Measurements from ENCODE around the gene TPBG.
"Not testable (repeated sequence)": the region's sequence is repeated elsewhere in the genome, so short reads cannot be mapped to it uniquely, and the experiment has no call there.

TPBG gene

GRCh38 chr6:82380566-82381185, 17.1 kb downstream of the TPBG start:
- no peak for DNase-seq (ENCODE audit: low read depth)
- H3K4me1 ChIP-seq (ENCODE audit: control insufficient read depth, insufficient read depth, low read length): peaks cover 3% of the 10 kb centered on the region
- no peak overlapping the region for H3K4me3 ChIP-seq (ENCODE audit: low read length)
- no peaks in the 10 kb centered on the region for H3K9me3 ChIP-seq (ENCODE audit: control insufficient read depth, low read length)
- H3K36me3 ChIP-seq (ENCODE audit: control insufficient read depth, insufficient read depth, low read length, severe bottlenecking): no peaks in the 10 kb centered on the region
- no peaks in the 10 kb centered on the region for H3K27me3 ChIP-seq (replicated peaks; ENCODE audit: control insufficient read depth, insufficient read depth, low read length)
- no peak overlapping the region for H3K9ac ChIP-seq (ENCODE audit: low read length)

GRCh38 chr6:82381278-82381677, 17.7 kb downstream of the TPBG start:
- H3K27me3 ChIP-seq (replicated peaks; ENCODE audit: control insufficient read depth, insufficient read depth, low read length): no peaks in the 10 kb centered on the region
- H3K9ac ChIP-seq (ENCODE audit: low read length): no peak overlapping the region
- DNase-seq (ENCODE audit: low read depth): no peak

DNA sequence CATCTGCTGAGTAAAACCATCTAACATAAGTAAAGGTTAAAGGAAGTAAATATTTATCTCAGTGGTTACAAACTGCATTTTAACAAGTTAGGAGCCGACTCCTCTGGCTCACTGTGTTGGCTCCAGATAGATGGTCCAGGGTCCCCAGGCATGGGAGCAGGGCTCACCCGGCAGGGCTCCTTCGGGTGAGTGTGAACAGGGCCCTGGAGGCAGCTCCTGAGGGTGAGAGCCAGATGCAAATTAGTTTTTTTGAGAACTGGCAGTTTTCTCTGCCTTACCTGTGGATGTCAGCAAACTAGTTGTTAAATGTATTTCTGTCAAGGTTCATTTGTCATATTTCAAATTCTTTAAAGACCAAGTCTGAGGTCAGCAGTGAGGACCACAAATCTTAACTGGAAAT, 21.5 kb downstream of the TPBG start:
- Histone ChIP-seq H3K9me3 (ENCODE audit: control insufficient read depth, low read length) (no peaks in the 10 kb centered on the region), H3K27me3 (replicated peaks; ENCODE audit: control insufficient read depth, insufficient read depth, low read length) (no peaks in the 10 kb centered on the region), H3K36me3 (ENCODE audit: control insufficient read depth, insufficient read depth, low read length, severe bottlenecking) (no peaks in the 10 kb centered on the region), H3K4me1 (ENCODE audit: control insufficient read depth, insufficient read depth, low read length) (peaks cover 3% of the 10 kb centered on the region), H3K9ac (ENCODE audit: low read length) (no peak overlapping the region), H3K4me3 (ENCODE audit: low read length) (no peak overlapping the region)
- no peak for DNase-seq (ENCODE audit: low read depth)

More at GRCh38 chr6:82381278-82381677, 17.7 kb downstream of the TPBG start:
- no peaks in the 10 kb centered on the region for H3K36me3 ChIP-seq (ENCODE audit: control insufficient read depth, insufficient read depth, low read length, severe bottlenecking)
- H3K4me1 ChIP-seq (ENCODE audit: control insufficient read depth, insufficient read depth, low read length): peaks cover 3% of the 10 kb centered on the region
- H3K4me3 ChIP-seq (ENCODE audit: low read length): no peak overlapping the region
- no peaks in the 10 kb centered on the region for H3K9me3 ChIP-seq (ENCODE audit: control insufficient read depth, low read length)

- Histone ChIP-seq H3K27me3 (replicated peaks; ENCODE audit: control insufficient read depth, insufficient read depth, low read length) (no peaks in the 10 kb centered on the region), H3K9me3 (ENCODE audit: control insufficient read depth, low read length) (no peaks in the 10 kb centered on the region), H3K4me3 (ENCODE audit: low read length) (no peak overlapping the region), H3K4me1 (ENCODE audit: control insufficient read depth, insufficient read depth, low read length) (peaks cover 3% of the 10 kb centered on the region), H3K9ac (ENCODE audit: low read length) (no peak overlapping the region), H3K36me3 (ENCODE audit: control insufficient read depth, insufficient read depth, low read length, severe bottlenecking) (no peaks in the 10 kb centered on the region)
- DNase-seq (ENCODE audit: low read depth): no peak
Measured at GRCh38 chr6:82385546-82385945, 21.9 kb downstream of the TPBG start.

GRCh38 chr6:82385961-82386360, 22.3 kb downstream of the TPBG start:
- no peak for DNase-seq (ENCODE audit: low read depth)
- Histone ChIP-seq H3K27me3 (replicated peaks; ENCODE audit: control insufficient read depth, insufficient read depth, low read length) (no peaks in the 10 kb centered on the region), H3K9ac (ENCODE audit: low read length) (no peak overlapping the region), H3K36me3 (ENCODE audit: control insufficient read depth, insufficient read depth, low read length, severe bottlenecking) (no peaks in the 10 kb centered on the region), H3K4me1 (ENCODE audit: control insufficient read depth, insufficient read depth, low read length) (peaks cover 3% of the 10 kb centered on the region), H3K4me3 (ENCODE audit: low read length) (no peak overlapping the region), H3K9me3 (ENCODE audit: control insufficient read depth, low read length) (no peaks in the 10 kb centered on the region)

GRCh38 chr6:82394770-82395169, 31.2 kb downstream of the TPBG start:
- not testable (repeated sequence) for H3K9ac ChIP-seq (ENCODE audit: low read length); H3K27me3 ChIP-seq (replicated peaks; ENCODE audit: control insufficient read depth, insufficient read depth, low read length); H3K4me3 ChIP-seq (ENCODE audit: low read length); DNase-seq (ENCODE audit: low read depth); H3K9me3 ChIP-seq (ENCODE audit: control insufficient read depth, low read length); H3K36me3 ChIP-seq (ENCODE audit: control insufficient read depth, insufficient read depth, low read length, severe bottlenecking)
- peaks cover 29% of the 10 kb centered on the region for H3K4me1 ChIP-seq (ENCODE audit: control insufficient read depth, insufficient read depth, low read length)

DNA sequence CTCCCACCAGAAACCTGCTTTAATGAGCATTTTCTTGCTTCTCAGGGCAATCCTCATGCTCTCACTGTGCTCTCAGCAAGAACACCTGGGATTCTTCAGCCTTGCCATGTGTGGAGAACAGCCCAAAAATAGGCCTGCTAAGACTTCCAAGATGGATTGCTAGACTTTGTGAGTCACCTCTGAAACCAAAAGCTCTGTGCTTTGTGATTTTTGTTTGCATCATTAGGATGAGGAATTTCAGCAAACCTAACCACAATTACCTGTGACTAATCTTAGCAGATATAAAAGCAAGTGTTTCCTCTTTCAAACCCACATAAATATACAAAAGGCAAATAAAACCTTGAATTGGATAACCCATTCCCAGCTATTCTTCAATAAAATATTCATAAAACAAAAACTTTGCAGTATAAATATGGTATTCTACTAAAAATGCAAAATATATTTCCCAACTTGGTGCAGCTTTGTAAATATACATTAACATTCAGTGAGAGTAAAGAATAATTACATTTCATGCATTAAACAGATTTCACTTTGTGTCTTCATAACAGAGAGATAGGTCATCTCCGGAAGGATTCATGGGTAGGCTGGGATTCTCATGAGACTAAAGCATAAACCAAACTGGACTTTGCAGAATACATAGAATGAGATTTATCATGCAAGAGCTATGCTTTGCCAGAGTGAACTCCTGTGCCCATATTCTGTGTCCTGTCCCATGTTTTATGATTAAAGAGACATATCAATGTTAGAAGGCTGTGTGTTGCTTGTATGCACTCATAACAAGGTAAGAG, 33.5 kb downstream of the TPBG start:
- Histone ChIP-seq H3K4me1 (ENCODE audit: control insufficient read depth, insufficient read depth, low read length) (peaks cover 29% of the 10 kb centered on the region), H3K4me3 (ENCODE audit: low read length) (peak overlapping the region; percentile 25), H3K27me3 (replicated peaks; ENCODE audit: control insufficient read depth, insufficient read depth, low read length) (no peaks in the 10 kb centered on the region), H3K9me3 (ENCODE audit: control insufficient read depth, low read length) (no peaks in the 10 kb centered on the region), H3K9ac (ENCODE audit: low read length) (no peak overlapping the region), H3K36me3 (ENCODE audit: control insufficient read depth, insufficient read depth, low read length, severe bottlenecking) (no peaks in the 10 kb centered on the region)
- DNase-seq (ENCODE audit: low read depth): peak; percentile 61

- Histone ChIP-seq H3K4me1 (ENCODE audit: control insufficient read depth, insufficient read depth, low read length) (peaks cover 29% of the 10 kb centered on the region), H3K4me3 (ENCODE audit: low read length) (peak overlapping the region; percentile 25), H3K27me3 (replicated peaks; ENCODE audit: control insufficient read depth, insufficient read depth, low read length) (no peaks in the 10 kb centered on the region), H3K9me3 (ENCODE audit: control insufficient read depth, low read length) (no peaks in the 10 kb centered on the region), H3K9ac (ENCODE audit: low read length) (peak overlapping the region; percentile 35), H3K36me3 (ENCODE audit: control insufficient read depth, insufficient read depth, low read length, severe bottlenecking) (no peaks in the 10 kb centered on the region)
- peak; percentile 63 for DNase-seq (ENCODE audit: low read depth)
Measured at GRCh38 chr6:82397962-82398692, 34.5 kb downstream of the TPBG start.

GRCh38 chr6:82408952-82409431, 45.4 kb downstream of the TPBG start:
- Histone ChIP-seq H3K27me3 (replicated peaks; ENCODE audit: control insufficient read depth, insufficient read depth, low read length) (no peaks in the 10 kb centered on the region), H3K36me3 (ENCODE audit: control insufficient read depth, insufficient read depth, low read length, severe bottlenecking) (no peaks in the 10 kb centered on the region), H3K9me3 (ENCODE audit: control insufficient read depth, low read length) (no peaks in the 10 kb centered on the region), H3K4me3 (ENCODE audit: low read length) (no peak overlapping the region), H3K9ac (ENCODE audit: low read length) (peak overlapping the region; percentile 35), H3K4me1 (ENCODE audit: control insufficient read depth, insufficient read depth, low read length) (peaks cover 13% of the 10 kb centered on the region)
- DNase-seq (ENCODE audit: low read depth): peak; percentile 59

GRCh38 chr6:82410151-82410648, 46.6 kb downstream of the TPBG start:
- DNase-seq (ENCODE audit: low read depth): no peak
- no peaks in the 10 kb centered on the region for H3K36me3 ChIP-seq (ENCODE audit: control insufficient read depth, insufficient read depth, low read length, severe bottlenecking)
- peaks cover 13% of the 10 kb centered on the region for H3K4me1 ChIP-seq (ENCODE audit: control insufficient read depth, insufficient read depth, low read length)
- no peak overlapping the region for H3K9ac ChIP-seq (ENCODE audit: low read length)
- no peak overlapping the region for H3K4me3 ChIP-seq (ENCODE audit: low read length)
- H3K27me3 ChIP-seq (replicated peaks; ENCODE audit: control insufficient read depth, insufficient read depth, low read length): no peaks in the 10 kb centered on the region
- H3K9me3 ChIP-seq (ENCODE audit: control insufficient read depth, low read length): no peaks in the 10 kb centered on the region

GRCh38 chr6:82413868-82414267, 50.3 kb downstream of the TPBG start:
- H3K9me3 ChIP-seq (ENCODE audit: control insufficient read depth, low read length): no peaks in the 10 kb centered on the region

More at GRCh38 chr6:82413868-82414267, 50.3 kb downstream of the TPBG start:
- H3K27me3 ChIP-seq (replicated peaks; ENCODE audit: control insufficient read depth, insufficient read depth, low read length): no peaks in the 10 kb centered on the region
- no peak for DNase-seq (ENCODE audit: low read depth)
- H3K4me1 ChIP-seq (ENCODE audit: control insufficient read depth, insufficient read depth, low read length): peaks cover 14% of the 10 kb centered on the region
- no peak overlapping the region for H3K4me3 ChIP-seq (ENCODE audit: low read length)
- no peaks in the 10 kb centered on the region for H3K36me3 ChIP-seq (ENCODE audit: control insufficient read depth, insufficient read depth, low read length, severe bottlenecking)
- H3K9ac ChIP-seq (ENCODE audit: low read length): no peak overlapping the region
